ENCODE measurements around the gene NAA40.
A peak's percentile ranks its signal among the peaks of the same experiment; 100 is the strongest.

Gene NAA40

GRCh38 chr11:63997104-63997700 is 58.4 kb downstream of the NAA40 start:
- DNase-seq: no peak
- no peak for TF ChIP-seq POLR2A (IDR thresholded peaks at IDR 0.05; ENCODE audit: low read length)
- TF ChIP-seq GATA1 (IDR thresholded peaks at IDR 0.05; ENCODE audit: low read depth, low read length): no peak

- no peak for TF ChIP-seq POLR2A (IDR thresholded peaks at IDR 0.05; ENCODE audit: low read length)
- TF ChIP-seq GATA1 (IDR thresholded peaks at IDR 0.05; ENCODE audit: low read depth, low read length): no peak
- DNase-seq: no peak
These were observed 59.1 kb downstream of the NAA40 start for GRCh38 chr11:63997801-63998337.

GRCh38 chr11:63998558-63999348 is 60.0 kb downstream of the NAA40 start:
- DNase-seq: no peak
- no peak for TF ChIP-seq POLR2A (IDR thresholded peaks at IDR 0.05; ENCODE audit: low read length)
- TF ChIP-seq GATA1 (IDR thresholded peaks at IDR 0.05; ENCODE audit: low read depth, low read length): no peak

- TF ChIP-seq GATA1 (IDR thresholded peaks at IDR 0.05; ENCODE audit: low read depth, low read length): no peak
- peak; percentile 40 to 65 for DNase-seq
These were observed 60.7 kb downstream of the NAA40 start for GRCh38 chr11:63999349-64000025.

- DNase-seq: peak; percentile 82 to 91
- TF ChIP-seq POLR2A (IDR thresholded peaks at IDR 0.05; ENCODE audit: low read length) (no peak), GATA1 (IDR thresholded peaks at IDR 0.05; ENCODE audit: low read depth, low read length) (no peak)
These were observed 61.4 kb downstream of the NAA40 start for GRCh38 chr11:64000026-64000739.

GRCh38 chr11:64000740-64001483 is 62.1 kb downstream of the NAA40 start:
- TF ChIP-seq POLR2A (IDR thresholded peaks at IDR 0.05; ENCODE audit: low read length) (no peak), GATA1 (IDR thresholded peaks at IDR 0.05; ENCODE audit: low read depth, low read length) (no peak)
- DNase-seq: peak in 1 of 2 experiments; percentile 35

- no peak for DNase-seq
- TF ChIP-seq GATA1 (IDR thresholded peaks at IDR 0.05; ENCODE audit: low read depth, low read length): no peak
- TF ChIP-seq POLR2A (IDR thresholded peaks at IDR 0.05; ENCODE audit: low read length): no peak
These were observed 63.0 kb downstream of the NAA40 start for GRCh38 chr11:64001484-64002420.

GRCh38 chr11:64003807-64004589 is 65.2 kb downstream of the NAA40 start:
- DNase-seq: no peak
- TF ChIP-seq GATA1 (IDR thresholded peaks at IDR 0.05; ENCODE audit: low read depth, low read length) (no peak), POLR2A (IDR thresholded peaks at IDR 0.05; ENCODE audit: low read length) (no peak)

- DNase-seq: no peak
- no peak for TF ChIP-seq GATA1 (IDR thresholded peaks at IDR 0.05; ENCODE audit: low read depth, low read length)
- TF ChIP-seq POLR2A (IDR thresholded peaks at IDR 0.05; ENCODE audit: low read length): no peak
These were observed 65.8 kb downstream of the NAA40 start for GRCh38 chr11:64004590-64004984.

GRCh38 chr11:64005691-64006090 is 66.9 kb downstream of the NAA40 start:
- no peak for DNase-seq
- TF ChIP-seq GATA1 (IDR thresholded peaks at IDR 0.05; ENCODE audit: low read depth, low read length) (no peak), POLR2A (IDR thresholded peaks at IDR 0.05; ENCODE audit: low read length) (no peak)

- TF ChIP-seq POLR2A (IDR thresholded peaks at IDR 0.05; ENCODE audit: low read length): no peak
- no peak for TF ChIP-seq GATA1 (IDR thresholded peaks at IDR 0.05; ENCODE audit: low read depth, low read length)
- DNase-seq: no peak
These were observed 67.6 kb downstream of the NAA40 start for GRCh38 chr11:64006398-64006797.

Data from erythroblast (primary cell).